GM12878 (cell line): ENCODE results near the gene ICA1L. TPM values are rescaled to one million over a fixed set of nuclear protein-coding genes. Genes with fewer than 3 reads are reported as not detected.

ENCODE experiments used
- ATAC-seq: fragments of 200-7000 bp; cut with Tn5 transposase; 3 replicates; pipeline ENCODE4 v1.9.1; 2020; ENCODE audit warnings: mild to moderate bottlenecking, moderate library complexity
- Bru-seq: library from RNA; stranded (reverse); fragments of 400-500 nt; gene quantifications from one replicate; lab custom pipeline; 2021; lab: Mats Ljungman, UMichigan
- BruChase-seq, 2 experiments: library from RNA; stranded (reverse); fragments of 400-500 nt; gene quantifications; one replicate each; lab custom pipeline; 2021; lab: Mats Ljungman, UMichigan
- BruUV-seq: library from RNA; stranded (reverse); fragments of 400-500 nt; replicated peaks from 2 replicates; lab custom pipeline; 2021; lab: Mats Ljungman, UMichigan
- CTCF ChIA-PET: fragments of 300-600 bp; sonication (Branson Sonifier 250); formaldehyde crosslinking; extraction: SDS; loops from one replicate; lab custom pipeline; 2021; ENCODE audit warnings: inconsistent platforms; lab: Yijun Ruan, JAX
- POLR2A ChIA-PET: fragments of 350-600 bp; formaldehyde crosslinking; extraction: SDS; loops from one replicate; lab custom pipeline; 2021; ENCODE audit warnings: inconsistent platforms; lab: Charles Lee
- RAD21 ChIA-PET: fragments of 300-600 bp; sonication (Branson Sonifier 250); formaldehyde crosslinking; loops from one replicate; lab custom pipeline; 2023; ENCODE audit warnings: antibody characterized with exemption; ENCODE audit not compliant: unreplicated experiment; lab: Charles Lee
- SMC1A ChIA-PET: fragments of 300-600 bp; sonication (Branson Sonifier 250); formaldehyde crosslinking; loops from one replicate; lab custom pipeline; 2023; ENCODE audit not compliant: unreplicated experiment, uncharacterized antibody; lab: Charles Lee
- DNase-seq: peaks from one replicate; pipeline ENCODE4 v3.0.0-alpha.2; 2011; ENCODE audit warnings: low read depth, low spot score
- FAIRE-seq: peaks from 3 replicates; lab custom pipeline; 2011; peaks lifted over from hg19 to GRCh38; lab: Jason Lieb, UNC
- H2AFZ ChIP-seq: 2 replicates; pipeline ENCODE4 v1.6.0; 2011; ENCODE audit warnings: low read depth, low read length, control low read depth; ENCODE audit not compliant: control insufficient read depth
- H3K27ac ChIP-seq: 2 replicates; pipeline ENCODE4 v1.5.1; 2011; ENCODE audit warnings: control low read depth; ENCODE audit not compliant: control insufficient read depth, insufficient read depth
- H3K27me3 ChIP-seq, 2 experiments: replicated peaks in 1 of 2; 2 replicates each; pipeline versions ENCODE4 v1.6.0 to v1.6.1; 2011; ENCODE audit warnings: low read length in 1 of 2; ENCODE audit not compliant: control insufficient read depth in 2 of 2, insufficient read depth in 2 of 2
- H3K36me3 ChIP-seq, 2 experiments: 2 replicates each; pipeline ENCODE4 v1.5.1; 2011; ENCODE audit warnings: low read length in 1 of 2; ENCODE audit not compliant: control insufficient read depth in 2 of 2, insufficient read depth in 2 of 2
- H3K4me1 ChIP-seq: 2 replicates; pipeline ENCODE4 v1.6.1; 2011; ENCODE audit warnings: mild to moderate bottlenecking, low read length, moderate library complexity, mixed read lengths; ENCODE audit not compliant: control insufficient read depth, insufficient read depth
- H3K4me2 ChIP-seq: 2 replicates; pipeline ENCODE4 v1.6.0; 2011; ENCODE audit warnings: control low read depth; ENCODE audit not compliant: control insufficient read depth, insufficient read depth
- H3K4me3 ChIP-seq: fragments of 200-600 bp; sonication (generic); 2 replicates; pipeline ENCODE4 v1.5.1; 2016
- H3K79me2 ChIP-seq: 2 replicates; pipeline ENCODE4 v1.6.0; 2011; ENCODE audit warnings: low read length; ENCODE audit not compliant: control insufficient read depth, insufficient read depth
- H3K9ac ChIP-seq: 2 replicates; pipeline ENCODE4 v1.8.0; 2011; ENCODE audit warnings: low read length, control low read depth, mixed read lengths; ENCODE audit not compliant: control insufficient read depth, insufficient read depth
- H3K9me3 ChIP-seq: replicated peaks from 3 replicates; pipeline ENCODE4 v1.5.1; 2011; ENCODE audit warnings: mild to moderate bottlenecking, low read length; ENCODE audit not compliant: control insufficient read depth, insufficient read depth
- H4K20me1 ChIP-seq: 2 replicates; pipeline ENCODE4 v1.6.0; 2011; ENCODE audit not compliant: control insufficient read depth, insufficient read depth
- ASH2L ChIP-seq: fragments of 300-600, 200-600 bp; sonication (generic); IDR thresholded peaks from 2 replicates; pipeline ENCODE4 v1.6.1; 2017; ENCODE audit warnings: low read depth, mild to moderate bottlenecking, borderline replicate concordance
- BACH1 ChIP-seq: fragments of 450-650 bp; IDR thresholded peaks from 2 replicates; pipeline ENCODE4 v1.6.1; 2017; ENCODE audit warnings: mild to moderate bottlenecking, borderline replicate concordance
- CBX5 ChIP-seq: sonication (generic); IDR thresholded peaks from 2 replicates; pipeline ENCODE4 v1.6.1; 2016; ENCODE audit warnings: low read depth, moderate library complexity, mild to moderate bottlenecking, inconsistent platforms
- CHD2 ChIP-seq: IDR thresholded peaks from 2 replicates; pipeline ENCODE4 v1.6.1; 2011; ENCODE audit warnings: low read depth, low read length, improper control_type of control experiment, borderline replicate concordance
- EED ChIP-seq: sonication (generic); IDR thresholded peaks from 2 replicates; pipeline ENCODE4 v1.6.1; 2016; ENCODE audit warnings: antibody characterized with exemption, low read depth
- EGR1 ChIP-seq, 2 experiments: IDR thresholded peaks; 1 replicate in 1 of 2; 2 replicates in 1 of 2; pipeline ENCODE4 v1.6.1; 2011 to 2012; ENCODE audit warnings: low read depth in 2 of 2, low read length in 2 of 2, borderline replicate concordance in 1 of 2, mild to moderate bottlenecking in 1 of 2, moderate library complexity in 1 of 2
- HCFC1 ChIP-seq: fragments of 150-350 bp; IDR thresholded peaks from 2 replicates; pipeline ENCODE4 v1.6.1; 2014; ENCODE audit warnings: low read length
- MTA3 ChIP-seq: IDR thresholded peaks from 2 replicates; pipeline ENCODE4 v1.6.1; 2012; ENCODE audit warnings: low read length, inconsistent platforms, borderline replicate concordance
- MXI1 ChIP-seq: fragments of 150-350 bp; IDR thresholded peaks from 2 replicates; pipeline ENCODE4 v1.6.1; 2011; ENCODE audit warnings: low read depth, mild to moderate bottlenecking, inconsistent platforms, low read length, improper control_type of control experiment
- NFIC ChIP-seq: IDR thresholded peaks from 2 replicates; pipeline ENCODE4 v1.6.1; 2012; ENCODE audit warnings: low read depth, mild to moderate bottlenecking, inconsistent platforms, low read length, moderate library complexity
- NKRF ChIP-seq: fragments of 450-650 bp; conservative IDR thresholded peaks from 2 replicates; pipeline ENCODE4 v1.6.1; 2017; ENCODE audit warnings: mild to moderate bottlenecking, moderate library complexity
- NR2C1 ChIP-seq: fragments of 450-650 bp; IDR thresholded peaks from 2 replicates; pipeline ENCODE4 v1.6.1; 2017; ENCODE audit warnings: antibody characterized with exemption, mild to moderate bottlenecking, moderate library complexity
- RAD51 ChIP-seq: fragments of 450-650 bp; IDR thresholded peaks from 2 replicates; pipeline ENCODE4 v1.6.1; 2016; ENCODE audit warnings: moderate library complexity, mild to moderate bottlenecking, inconsistent platforms
- RB1 ChIP-seq: fragments of 450-650 bp; formaldehyde crosslinking; IDR thresholded peaks from 2 replicates; pipeline ENCODE4 v1.6.1; 2017; ENCODE audit warnings: mild to moderate bottlenecking, borderline replicate concordance
- ZZZ3 ChIP-seq: IDR thresholded peaks from 2 replicates; pipeline ENCODE4 v1.6.1; 2011; ENCODE audit warnings: low read depth; ENCODE audit not compliant: control insufficient read depth, insufficient read length
- WGBS: methylation state at CpG from one replicate; pipeline ENCODE4 v1.1.6; 2016; ENCODE audit warnings: low lambda C conversion rate; ENCODE audit not compliant: insufficient replicate concordance, insufficient coverage; ENCODE audit errors: missing lambda C conversion rate; 5-methylcytosine and 5-hydroxymethylcytosine counted together
- in situ Hi-C: fragments of 300-500 bp; cut with MboI; formaldehyde crosslinking; loops from 9 replicates; pipeline ENCODE4 v1.14.3; 2018; ENCODE audit warnings: mixed read lengths
- intact Hi-C: fragments of 100-400 bp; cut with micrococcal nuclease; formaldehyde crosslinking; loops from one replicate; pipeline ENCODE4 v1.14.2; 2022; ENCODE audit not compliant: unreplicated experiment
- long read RNA-seq, 2 experiments: library from polyadenylated mRNA; unstranded; transcript quantifications; one replicate each; pipeline ENCODE4 v2.0.0, GENCODE V29; 2019 to 2020
- polyA minus RNA-seq, 3 experiments: library from RNA; depleted of rRNA, polyadenylated mRNA; stranded (reverse); fragments of >200 nt; gene quantifications; 2 replicates each; pipeline ENCODE4 v1.2.3, GENCODE V29; 2011
- polyA plus RNA-seq, 11 experiments: library from polyadenylated mRNA; depleted of rRNA in 4 of 11; unstranded in 6 of 11; stranded (reverse) in 5 of 11; fragments of >200 nt; fragmentation: Nextera tagmentation in 4 of 11; fragmentation: Illumina TruSeq in 1 of 11; extraction: Ambion mirVana in 4 of 11; extraction: Trizol in 1 of 11; gene quantifications; 1 replicate in 1 of 11; 2 replicates in 10 of 11; pipeline versions ENCODE4 v1.2.1 to v1.2.3, GENCODE V29; 2011 to 2016; ENCODE audit warnings: inconsistent platforms in 2 of 11, missing spikeins in 2 of 11, low read depth in 1 of 11
- total RNA-seq, 4 experiments: library from RNA; depleted of rRNA in 3 of 4; stranded (reverse); fragments of >200 nt in 3 of 4; fragmentation: Illumina TruSeq in 1 of 4; extraction: Trizol in 1 of 4; gene quantifications; 2 replicates each; pipeline versions ENCODE4 v1.2.1 to v1.2.3, GENCODE V29; 2013 to 2021
- TF ChIP-seq, protein P1 (sequence below): IDR thresholded peaks from 2 replicates; pipeline ENCODE4 v1.6.1; 2011; ENCODE audit warnings: low read depth, mild to moderate bottlenecking, low read length, moderate library complexity, borderline replicate concordance; ENCODE audit errors: extremely low read depth

ICA1L gene
- 24.9 and 28.1 TPM in 2 replicates for total RNA-seq (2013; cell fraction: nucleolus; rRNA removed)
- total RNA-seq (2014; rRNA removed): 2.9 and 5.8 TPM in 2 replicates
- total RNA-seq (2014; rRNA removed; fragmentation: Illumina TruSeq; extraction: Trizol): 4.3 TPM in 2 replicates
- total RNA-seq (2021): 2.8 and 5.1 TPM in 2 replicates
- 0.63 TPM for polyA plus RNA-seq (2011; ENCODE audit: low read depth)
- polyA plus RNA-seq (2011; rRNA removed): 7.4 and 12.7 TPM in 2 replicates
- polyA plus RNA-seq (2011; cell fraction: cytosol; rRNA removed): 2.2 and 2.5 TPM in 2 replicates
- polyA plus RNA-seq (2011; cell fraction: nucleus; rRNA removed): 6.4 and 8.7 TPM in 2 replicates
- polyA plus RNA-seq (2012): 1.6 TPM in 2 replicates
- 5.4 and 6.0 TPM in 2 replicates for polyA plus RNA-seq (2014; fragmentation: Illumina TruSeq; extraction: Trizol)
- polyA plus RNA-seq (2014; fragmentation: Nextera tagmentation; extraction: Ambion mirVana): 1 to 10 TPM in 1 of 2 experiments, under 1 TPM in 1; 0.85 to 1.2 TPM
- 4.1 and 5.6 TPM in 2 replicates for polyA plus RNA-seq (2014; rRNA removed)
- 1 to 10 TPM; 2.0 to 2.8 TPM for polyA plus RNA-seq (2016; fragmentation: Nextera tagmentation; extraction: Ambion mirVana)
- 5.4 and 9.9 TPM in 2 replicates for polyA minus RNA-seq (2011; rRNA and poly(A)+ RNA removed)
- 1.1 and 6.5 TPM in 2 replicates for polyA minus RNA-seq (2011; cell fraction: cytosol; rRNA and poly(A)+ RNA removed)
- polyA minus RNA-seq (2011; cell fraction: nucleus; rRNA and poly(A)+ RNA removed): 3.4 and 8.9 TPM in 2 replicates
- Bru-seq, nascent RNA: percentile 50 among the genes with signal in this experiment
- BruChase-seq, experiment 1, labeled RNA remaining after a 6-hour chase: percentile 56 among the genes with signal in this experiment
- BruChase-seq, experiment 2, labeled RNA remaining after a 2-hour chase: percentile 53 among the genes with signal in this experiment
- long read RNA-seq, experiment 1, partial matches to known transcripts: 0 of 2 reads
- long read RNA-seq, experiment 1, other reads (novel, unspliced or antisense): 2 of 2 reads
- long read RNA-seq, experiment 2, partial matches to known transcripts: 2 of 9 reads
- long read RNA-seq, experiment 2, other reads (novel, unspliced or antisense): 5 of 9 reads

DNA sequence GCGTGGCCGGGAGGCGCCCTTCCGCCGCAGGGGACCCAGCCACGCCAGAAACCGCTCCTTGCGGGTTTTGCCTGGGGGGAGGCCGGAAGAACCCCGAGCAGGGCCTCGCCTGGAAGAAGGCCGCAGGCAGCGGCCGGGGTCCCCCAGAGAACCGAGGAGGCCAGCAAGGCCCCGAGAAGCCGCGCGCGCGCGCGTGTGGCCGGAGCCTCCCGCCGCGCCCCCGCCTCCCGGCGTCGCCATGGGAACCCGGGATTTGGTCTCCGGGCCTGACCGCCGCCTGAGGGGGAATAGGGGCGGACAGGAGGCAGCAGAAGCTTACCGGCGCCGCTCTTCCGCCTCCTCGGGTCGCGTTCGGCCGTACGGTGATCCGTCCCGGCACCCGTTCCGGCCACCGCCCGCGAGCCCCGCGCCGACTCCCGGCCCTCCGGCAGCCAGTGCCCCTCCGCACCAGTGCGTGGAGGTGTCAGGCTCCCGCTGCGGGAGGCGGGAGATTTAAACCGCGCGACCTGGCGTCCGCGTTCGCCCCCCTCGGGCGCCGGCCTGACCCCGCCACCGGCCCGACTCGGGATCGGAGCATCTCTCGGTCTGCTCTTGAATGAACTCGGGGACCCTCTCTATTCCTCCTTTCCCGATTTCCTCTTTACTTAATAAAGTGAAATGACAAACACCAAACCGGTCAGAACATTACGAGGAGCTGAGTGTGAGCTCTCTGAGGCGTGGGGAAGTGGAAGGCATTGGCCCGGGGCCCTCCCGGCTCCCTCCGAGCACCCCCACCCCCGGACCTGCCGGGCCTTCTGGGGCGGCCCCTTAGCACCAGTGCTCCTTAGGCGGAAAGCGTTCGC is at the start of gene ICA1L:
TSS of gene ICA1L (minus strand) at position 467 of the 842 bp plus-strand sequence. CDS start 42,757 bp downstream, outside the sequence.
- no peaks in the 10 kb centered on the region for H3K79me2 ChIP-seq
- BruUV-seq: no TSS peak
- CTCF ChIA-PET: interaction anchor here (1.1 to 5.8 kb wide), 12 partner anchors 9 to 803 kb away, joined by 3 to 52 read pairs (median 5); partner anchors contain the start of gene WDR12
- no peaks in the 10 kb centered on the region for H3K4me1 ChIP-seq
- intact Hi-C loops (loop anchor here (1.0 to 2.0 kb wide), 2 partner anchors 283 to 297 kb away; no protein-coding TSS in a partner anchor), in situ Hi-C loops (no loop called here)
- FAIRE-seq (no peak), DNase-seq (no peak), ATAC-seq (peak; percentile 78)
- no peaks in the 10 kb centered on the region for H3K9me3 ChIP-seq
- peak within 1 kb of the TSS; percentile 75 for H3K9ac ChIP-seq
- 1% methylated on average over 83 of the region's 93 CpGs for WGBS
- no peaks in the 10 kb centered on the region for H3K36me3 ChIP-seq
- H4K20me1 ChIP-seq: no peaks in the 10 kb centered on the region
- POLR2A ChIA-PET: interaction anchor here (0.5 to 2.5 kb wide), 3 partner anchors 37 to 276 kb away, joined by 3 to 10 read pairs (median 3); no protein-coding TSS in a partner anchor
- peak within 1 kb of the TSS; percentile 67 for H3K27ac ChIP-seq
- SMC1A ChIA-PET: interaction anchor here (0.6 to 3.4 kb wide), 13 partner anchors 23 to 368 kb away, joined by 3 to 31 read pairs (median 7); partner anchors contain the start of genes CYP20A1 and WDR12
- RAD21 ChIA-PET: interaction anchor here (0.5 to 3.1 kb wide), 9 partner anchors 10 to 299 kb away, joined by 3 to 41 read pairs (median 3); no protein-coding TSS in a partner anchor
- H3K4me3 ChIP-seq: peak within 1 kb of the TSS; percentile 81
- H3K4me2 ChIP-seq: peak within 1 kb of the TSS; percentile 83
- peak within 1 kb of the TSS; percentile 66 for H2AFZ ChIP-seq
- no peaks in the 10 kb centered on the region for H3K27me3 ChIP-seq
- no peak for TF ChIP-seq NFIC
- no peak for TF ChIP-seq RAD51
- TF ChIP-seq CBX5: peak; percentile 34; the same call in 1 of the 2 replicates
- no peak for TF ChIP-seq MTA3
- no peak for TF ChIP-seq ZZZ3
- TF ChIP-seq MXI1: peak; percentile 57; the same call in 1 of the 2 replicates
- TF ChIP-seq NR2C1: peak; percentile 14; the same call in 1 of the 2 replicates
- TF ChIP-seq ASH2L: peak; percentile 96; the same call in 1 of the 2 replicates
- TF ChIP-seq CHD2: peak; percentile 24; the same call in 1 of the 2 replicates
- peak; percentile 93 for TF ChIP-seq NKRF
- TF ChIP-seq, protein P1, sequence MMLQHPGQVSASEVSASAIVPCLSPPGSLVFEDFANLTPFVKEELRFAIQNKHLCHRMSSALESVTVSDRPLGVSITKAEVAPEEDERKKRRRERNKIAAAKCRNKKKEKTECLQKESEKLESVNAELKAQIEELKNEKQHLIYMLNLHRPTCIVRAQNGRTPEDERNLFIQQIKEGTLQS: no peak
- TF ChIP-seq RB1: peak; percentile 68; the same call in 1 of the 2 replicates
- TF ChIP-seq HCFC1: no peak
- TF ChIP-seq BACH1: peak; percentile 50; the same call in 1 of the 2 replicates
- peak in 1 of 2 experiments; percentile 72; a peak in 1 of 3 replicates for TF ChIP-seq EGR1 (IDR thresholded peaks at IDR 0.05; ENCODE audit: borderline replicate concordance in 1 of 2, low read depth in 2 of 2, low read length in 2 of 2)
- peak; percentile 50; the same call in 1 of the 2 replicates for TF ChIP-seq EED
